H9 (cell line): Measurements from ENCODE around the gene SUN1. TPM values are rescaled to one million over a fixed set of nuclear protein-coding genes. Genes with fewer than 3 reads are reported as not detected.

Experiments used
- DNase-seq: peaks from one replicate; pipeline ENCODE4 v3.0.0-alpha.2; 2017
- H2AFZ ChIP-seq: one replicate; pipeline ENCODE4 v1.6.1; 2013; ENCODE audit warnings: mild to moderate bottlenecking, low read length, control low read depth, moderate library complexity
- H2AK5ac ChIP-seq: 2 replicates; pipeline ENCODE4 v1.6.1; 2013; ENCODE audit warnings: low read length, control low read depth, mixed read lengths; ENCODE audit not compliant: insufficient read length
- H2BK120ac ChIP-seq: one replicate; pipeline ENCODE4 v1.6.1; 2013; ENCODE audit warnings: low read depth, mild to moderate bottlenecking, low read length, control low read depth, inconsistent platforms; ENCODE audit not compliant: poor library complexity, severe bottlenecking
- H2BK12ac ChIP-seq: 2 replicates; pipeline ENCODE4 v1.6.1; 2013; ENCODE audit warnings: low read length, control low read depth, mixed read lengths, low read depth; ENCODE audit not compliant: insufficient read length
- H2BK15ac ChIP-seq: 2 replicates; pipeline ENCODE4 v1.6.1; 2013; ENCODE audit warnings: low read depth, low read length, control low read depth
- H2BK20ac ChIP-seq: one replicate; pipeline ENCODE4 v1.6.1; 2013; ENCODE audit warnings: low read depth, mild to moderate bottlenecking, low read length, control low read depth, inconsistent platforms; ENCODE audit not compliant: poor library complexity, severe bottlenecking
- H2BK5ac ChIP-seq: 2 replicates; pipeline ENCODE4 v1.6.1; 2013; ENCODE audit warnings: low read length, control low read depth, mixed read lengths; ENCODE audit not compliant: insufficient read length
- H3K14ac ChIP-seq: 2 replicates; pipeline ENCODE4 v1.6.1; 2013; ENCODE audit warnings: low read length, control low read depth; ENCODE audit not compliant: insufficient read depth
- H3K18ac ChIP-seq: 2 replicates; pipeline ENCODE4 v1.6.1; 2013; ENCODE audit warnings: low read depth, mild to moderate bottlenecking, mixed read lengths, low read length, control low read depth; ENCODE audit not compliant: insufficient read length
- H3K23ac ChIP-seq: 2 replicates; pipeline ENCODE4 v1.6.1; 2013; ENCODE audit warnings: low read length, control low read depth, mixed read lengths, low read depth; ENCODE audit not compliant: insufficient read length
- H3K23me2 ChIP-seq: 2 replicates; pipeline ENCODE4 v1.6.1; 2013; ENCODE audit warnings: low read depth, mild to moderate bottlenecking, mixed read lengths, low read length, control low read depth; ENCODE audit not compliant: insufficient read length, poor library complexity, severe bottlenecking
- H3K27ac ChIP-seq: 2 replicates; pipeline ENCODE4 v1.5.1; 2013; ENCODE audit warnings: low read length, control low read depth, mixed read lengths, low read depth; ENCODE audit not compliant: insufficient read length
- H3K27me3 ChIP-seq: 2 replicates; pipeline ENCODE4 v1.6.1; 2013; ENCODE audit warnings: low read length, control low read depth, inconsistent platforms; ENCODE audit not compliant: insufficient read depth
- H3K4ac ChIP-seq: 2 replicates; pipeline ENCODE4 v1.6.1; 2013; ENCODE audit warnings: low read depth, mild to moderate bottlenecking, control low read depth, inconsistent platforms, low read length, moderate library complexity
- H3K4me1 ChIP-seq: 2 replicates; pipeline ENCODE4 v1.6.1; 2013; ENCODE audit warnings: low read length, control low read depth, inconsistent platforms; ENCODE audit not compliant: insufficient read depth
- H3K4me2 ChIP-seq: 2 replicates; pipeline ENCODE4 v1.6.1; 2013; ENCODE audit warnings: low read length, control low read depth, mixed read lengths; ENCODE audit not compliant: insufficient read length, insufficient read depth
- H3K56ac ChIP-seq: 2 replicates; pipeline ENCODE4 v1.6.1; 2013; ENCODE audit warnings: low read depth, mild to moderate bottlenecking, mixed read lengths, low read length, control low read depth; ENCODE audit not compliant: insufficient read length
- H3K79me1 ChIP-seq: 2 replicates; pipeline ENCODE4 v1.6.1; 2013; ENCODE audit warnings: low read depth, mild to moderate bottlenecking, moderate library complexity, low read length, control low read depth, inconsistent platforms; ENCODE audit not compliant: insufficient read depth, poor library complexity, severe bottlenecking
- H3K79me2 ChIP-seq: 2 replicates; pipeline ENCODE4 v1.6.1; 2013; ENCODE audit warnings: low read length, control low read depth, inconsistent platforms; ENCODE audit not compliant: insufficient read depth
- H3K9ac ChIP-seq: 2 replicates; pipeline ENCODE4 v1.6.1; 2013; ENCODE audit warnings: low read length, control low read depth, mixed read lengths; ENCODE audit not compliant: insufficient read length; ENCODE audit errors: extremely low read depth
- H3K9me3 ChIP-seq: one replicate; pipeline ENCODE4 v1.6.1; 2013; ENCODE audit warnings: low read depth, low read length, inconsistent platforms; ENCODE audit not compliant: control insufficient read depth
- H3T11ph ChIP-seq: one replicate; pipeline ENCODE4 v1.6.1; 2013; ENCODE audit warnings: mild to moderate bottlenecking, low read length, control low read depth, inconsistent platforms
- H4K20me1 ChIP-seq: one replicate; pipeline ENCODE4 v1.6.1; 2013; ENCODE audit not compliant: control insufficient read depth, insufficient read length, insufficient read depth
- H4K5ac ChIP-seq: 2 replicates; pipeline ENCODE4 v1.6.1; 2013; ENCODE audit warnings: low read depth, mild to moderate bottlenecking, mixed read lengths, low read length, control low read depth; ENCODE audit not compliant: insufficient read length
- H4K8ac ChIP-seq: replicated peaks from 2 replicates; pipeline ENCODE4 v1.6.1; 2013; ENCODE audit warnings: low read length, control low read depth, mixed read lengths, low read depth; ENCODE audit not compliant: insufficient read length
- H4K91ac ChIP-seq: 2 replicates; pipeline ENCODE4 v1.6.1; 2013; ENCODE audit warnings: low read depth, mild to moderate bottlenecking, moderate library complexity, mixed read lengths, low read length, control low read depth; ENCODE audit not compliant: insufficient read length
- H3K27ac Mint-ChIP-seq, 3 experiments: 2 replicates in 2 of 3; 3 replicates in 1 of 3; pipeline ENCODE4 v1.8.0; 2020 to 2021; ENCODE audit warnings: mixed read lengths in 3 of 3, mild to moderate bottlenecking in 1 of 3, moderate library complexity in 1 of 3
- H3K27me3 Mint-ChIP-seq: 2 replicates; pipeline ENCODE4 v1.8.0; 2021; ENCODE audit warnings: low read depth, mild to moderate bottlenecking, moderate library complexity, mixed read lengths
- H3K36me3 Mint-ChIP-seq, 3 experiments: 2 replicates in 2 of 3; 3 replicates in 1 of 3; pipeline ENCODE4 v1.8.0; 2020 to 2021; ENCODE audit warnings: low read depth in 3 of 3, mixed read lengths in 3 of 3; ENCODE audit not compliant: insufficient read depth in 1 of 3
- H3K4me1 Mint-ChIP-seq, 2 experiments: 2 replicates each; pipeline ENCODE4 v1.8.0; 2020; ENCODE audit warnings: mixed read lengths in 2 of 2
- H3K4me3 Mint-ChIP-seq, 2 experiments: 2 replicates in 1 of 2; 3 replicates in 1 of 2; pipeline ENCODE4 v1.8.0; 2020 to 2021; ENCODE audit warnings: mild to moderate bottlenecking in 2 of 2, mixed read lengths in 2 of 2, moderate library complexity in 1 of 2
- H3K9me3 Mint-ChIP-seq, 2 experiments: 2 replicates in 1 of 2; 3 replicates in 1 of 2; pipeline ENCODE4 v1.8.0; 2020; ENCODE audit warnings: mild to moderate bottlenecking in 2 of 2, mixed read lengths in 2 of 2, moderate library complexity in 1 of 2
- CTCF ChIP-seq: fragments of 200-600 bp; sonication (generic); conservative IDR thresholded peaks from 3 replicates; pipeline ENCODE4 v1.8.0; 2021; ENCODE audit warnings: antibody characterized with exemption, mild to moderate bottlenecking
- WGBS: extraction: QIAGEN DNeasy Blood & Tissue Kit; methylation state at CpG from one replicate; pipeline ENCODE4 v1.1.7; 2013; ENCODE audit warnings: missing lambda C conversion rate, low lambda C conversion rate, mixed read lengths; ENCODE audit not compliant: insufficient read length; ENCODE audit errors: extremely low coverage; 5-methylcytosine and 5-hydroxymethylcytosine counted together
- total RNA-seq: library from RNA; stranded (reverse); gene quantifications from 2 replicates; pipeline ENCODE4 v1.2.1, GENCODE V29; 2021

SUN1 gene
- total RNA-seq, 1 experiment from 2014 or later, result 118 TPM

GRCh38 chr7:910441-910861, 78.2 kb downstream of the SUN1 start:
- H3K79me1 ChIP-seq, result no peaks in the 10 kb centered on the region
- H2AK5ac ChIP-seq, result no peak overlapping the region
- H3T11ph ChIP-seq, result no peak overlapping the region
- H3K79me2 ChIP-seq, result no peaks in the 10 kb centered on the region
- H3K18ac ChIP-seq, result no peak overlapping the region
- no peaks in the 10 kb centered on the region for H3K9me3 ChIP-seq
- H3K9me3 Mint-ChIP-seq, result no peaks in the 10 kb centered on the region
- no peaks in the 10 kb centered on the region; the same call in 1 of the 2 replicates for H3K4me1 ChIP-seq
- H3K23me2 ChIP-seq, result peaks cover 3% of the 10 kb centered on the region
- no peak overlapping the region for H2BK15ac ChIP-seq
- H4K20me1 ChIP-seq, result no peaks in the 10 kb centered on the region
- H3K27ac Mint-ChIP-seq, result no peak overlapping the region
- peaks cover 18% of the 10 kb centered on the region for H3K27me3 Mint-ChIP-seq
- no peak overlapping the region for H3K9ac ChIP-seq
- H2BK120ac ChIP-seq, result no peak overlapping the region
- H3K4me1 Mint-ChIP-seq, result peaks cover 0 to 5% of the 10 kb centered on the region in 2 experiments; a peak in 1 of 4 replicates
- no peak overlapping the region for H3K23ac ChIP-seq
- TF ChIP-seq CTCF, result no peak
- peak overlapping the region; percentile 4 to 57; a peak in 2 of 5 replicates for H3K4me3 Mint-ChIP-seq
- H2BK12ac ChIP-seq, result no peak overlapping the region
- H4K5ac ChIP-seq, result no peak overlapping the region
- H3K14ac ChIP-seq, result no peak overlapping the region
- H3K56ac ChIP-seq, result no peak overlapping the region
- H2BK20ac ChIP-seq, result no peak overlapping the region
- no peak overlapping the region for H4K8ac ChIP-seq
- no peak overlapping the region for H3K4me2 ChIP-seq
- H3K27me3 ChIP-seq, result no peaks in the 10 kb centered on the region; the same call in 1 of the 2 replicates
- H3K27ac ChIP-seq, result no peak overlapping the region
- no peak overlapping the region for H3K4ac ChIP-seq
- H2AFZ ChIP-seq, result no peak overlapping the region
- no peaks in the 10 kb centered on the region for H3K36me3 Mint-ChIP-seq
- WGBS, result no CpG with 5 or more reads among the region's 11 CpGs
- H2BK5ac ChIP-seq, result no peak overlapping the region
- no peak overlapping the region for H4K91ac ChIP-seq
- DNase-seq, result no peak
